GM18867 (cell line): ENCODE measurements around the gene ADPRM.
"Not testable (repeated sequence)": the region's sequence is repeated elsewhere in the genome, so short reads cannot be mapped to it uniquely, and the experiment has no call there.

Source experiments
- ATAC-seq: cut with Tn5 transposase; IDR thresholded peaks from one replicate; pipeline ENCODE4 v1.9.1; 2021; ENCODE audit warnings: mild to moderate bottlenecking, moderate library complexity; ENCODE audit not compliant: unreplicated experiment

ADPRM gene

GRCh38 chr17:10698096-10698818 is 863 bp downstream of the ADPRM start:
- ATAC-seq, result no peak

GRCh38 chr17:10699856-10700255 is 2.5 kb downstream of the ADPRM start:
- no peak for ATAC-seq

DNA sequence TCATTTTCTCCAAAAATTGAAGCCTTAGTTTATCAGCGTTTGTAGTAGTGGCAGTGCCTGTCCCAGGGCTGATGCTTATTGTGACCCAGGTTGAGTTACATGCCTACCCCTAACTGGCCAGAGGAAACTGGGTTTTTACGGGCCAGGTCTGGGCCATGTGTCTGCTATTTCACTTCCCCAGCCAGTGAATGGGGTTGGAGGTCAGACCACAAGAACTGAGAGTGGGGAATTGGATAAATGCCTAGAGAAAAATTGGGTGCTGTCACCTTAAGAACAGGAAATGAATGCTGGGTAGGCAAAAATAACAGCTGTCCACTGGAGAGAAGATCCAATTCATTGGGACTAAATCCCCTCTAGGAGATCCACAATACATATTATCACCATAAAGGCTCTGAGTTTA is 5.2 kb downstream of the ADPRM start:
- ATAC-seq, result no peak

DNA sequence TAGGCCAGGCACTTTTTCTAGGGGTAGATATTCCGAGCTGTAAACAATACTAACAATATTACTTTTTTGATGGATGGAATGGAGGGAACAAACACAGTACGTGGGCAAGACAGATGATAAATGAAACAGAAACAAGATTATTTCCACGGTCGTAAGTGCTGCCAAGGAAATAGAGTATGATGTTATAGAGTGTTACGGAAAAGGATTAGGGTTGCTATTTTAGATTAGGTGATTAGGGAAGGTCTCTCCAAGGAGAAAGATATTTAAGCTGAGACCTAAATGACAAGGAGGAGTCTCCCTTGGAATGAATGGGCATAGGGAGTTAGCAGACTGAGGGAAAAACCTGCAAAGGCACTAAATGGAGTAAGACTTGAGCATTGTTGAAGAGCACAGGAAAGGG is 8.3 kb downstream of the ADPRM start:
- no peak for ATAC-seq

GRCh38 chr17:10713318-10713717 is 15.9 kb downstream of the ADPRM start:
- ATAC-seq, result no peak

DNA sequence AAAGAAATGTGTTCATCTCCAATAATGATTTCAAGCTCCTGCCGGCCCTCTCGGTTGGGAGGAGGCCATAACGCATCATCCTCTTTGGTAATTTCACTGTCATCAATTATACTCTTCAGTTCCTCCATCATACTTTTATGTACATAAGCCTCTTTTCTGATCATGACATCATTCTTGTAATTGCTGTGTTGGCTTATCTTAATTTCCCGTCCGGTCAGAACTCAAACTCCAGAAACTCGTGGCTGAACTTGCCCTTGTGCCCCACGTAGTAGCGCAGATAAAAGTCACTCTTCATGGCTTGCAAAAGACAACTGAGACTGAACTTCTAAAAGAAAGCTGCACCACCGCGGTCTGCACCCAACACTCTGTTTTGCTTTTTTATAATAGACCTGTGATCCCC is 18.8 kb downstream of the ADPRM start:
- ATAC-seq, result no peak

- no peak for ATAC-seq
Observed at GRCh38 chr17:10718547-10718946, 21.2 kb downstream of the ADPRM start.

DNA sequence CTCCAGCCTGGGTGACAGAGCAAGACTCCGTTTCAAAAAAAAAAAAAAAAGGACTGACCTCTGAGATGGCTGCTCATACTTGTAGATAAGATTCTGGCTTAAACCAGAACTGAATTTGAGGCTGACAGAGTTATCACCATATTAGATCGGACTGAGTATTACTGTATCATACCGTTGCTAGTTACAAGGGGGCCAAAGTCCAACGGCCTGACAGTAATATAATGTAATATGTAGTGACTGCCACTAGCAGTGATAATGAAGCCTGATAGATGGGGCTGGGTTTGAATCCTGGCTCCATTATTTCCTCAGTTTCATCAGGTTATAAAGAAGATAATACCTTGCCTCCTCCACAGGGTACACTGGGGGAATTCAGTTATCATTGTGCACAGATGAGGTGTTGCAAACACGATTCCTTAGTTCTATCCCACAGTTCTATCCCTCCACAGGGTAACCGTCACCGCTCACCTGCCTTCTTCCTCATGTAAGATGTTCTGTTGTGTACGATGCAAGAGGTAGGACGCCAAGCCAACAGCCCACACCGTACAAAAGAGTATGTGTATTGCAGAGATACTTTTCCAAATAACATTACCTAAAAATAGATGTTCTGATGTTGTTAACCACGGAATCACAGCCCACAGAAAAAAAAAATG is 27.3 kb downstream of the ADPRM start:
- no peak for ATAC-seq

DNA sequence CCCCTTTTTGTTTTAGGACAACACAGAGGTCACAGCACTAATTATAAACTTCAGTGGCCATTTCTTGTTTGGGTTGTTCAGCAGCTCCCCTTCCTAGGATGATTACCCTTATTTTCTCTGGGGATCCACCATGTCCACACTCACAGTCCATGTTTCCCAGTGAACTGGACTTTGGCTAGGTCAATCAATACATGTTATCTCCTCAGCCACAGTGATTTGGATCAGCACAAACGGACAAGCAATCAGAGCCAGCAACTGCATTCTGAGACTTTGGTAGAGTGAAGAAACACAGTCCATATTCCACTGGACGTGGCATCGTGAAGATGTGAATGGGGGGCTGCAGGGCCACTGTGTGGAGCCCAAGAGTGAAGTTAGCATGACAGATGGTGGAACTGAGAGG is 27.9 kb downstream of the ADPRM start:
- ATAC-seq, result no peak

- ATAC-seq, result no peak
Observed at GRCh38 chr17:10726196-10726595, 28.8 kb downstream of the ADPRM start.

- ATAC-seq, result no peak
Observed at GRCh38 chr17:10727192-10727591, 29.8 kb downstream of the ADPRM start.

DNA sequence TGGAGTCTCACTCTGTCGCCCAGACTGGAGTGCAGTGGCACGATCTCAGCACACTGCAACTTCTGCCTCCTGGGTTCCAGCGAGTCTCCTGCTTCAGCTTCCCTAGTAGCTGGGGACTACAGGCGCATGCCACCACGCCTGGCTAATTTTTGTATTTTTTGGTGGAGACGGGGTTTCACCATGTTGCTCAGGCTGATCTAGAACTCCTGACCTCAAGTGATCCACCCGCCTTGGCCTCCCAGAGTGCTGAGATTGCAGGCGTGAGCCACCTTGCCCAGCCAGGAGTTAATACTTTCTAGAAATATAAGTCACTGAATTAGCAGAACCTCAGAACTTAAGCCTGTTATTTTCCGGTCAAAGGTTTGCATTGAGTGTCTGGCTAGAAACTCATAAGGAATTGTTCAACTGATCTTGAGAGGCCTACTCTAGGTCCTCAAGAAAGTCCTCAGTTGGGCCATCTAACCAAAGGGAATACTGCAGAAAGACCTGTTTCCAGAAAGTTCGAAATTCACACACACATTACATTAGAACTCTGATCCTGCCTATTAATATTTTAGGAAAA is 31.0 kb downstream of the ADPRM start:
- no peak for ATAC-seq

- peak; percentile 66 for ATAC-seq
Observed at GRCh38 chr17:10729334-10730193, 32.2 kb downstream of the ADPRM start, which contains the start of gene TMEM220. Gene TMEM220 (minus strand): TSS chr17:10730023. CDS start chr17:10729851, 172 bp downstream.

GRCh38 chr17:10730247-10730646 is 32.9 kb downstream of the ADPRM start:
- not testable (repeated sequence) for ATAC-seq

DNA sequence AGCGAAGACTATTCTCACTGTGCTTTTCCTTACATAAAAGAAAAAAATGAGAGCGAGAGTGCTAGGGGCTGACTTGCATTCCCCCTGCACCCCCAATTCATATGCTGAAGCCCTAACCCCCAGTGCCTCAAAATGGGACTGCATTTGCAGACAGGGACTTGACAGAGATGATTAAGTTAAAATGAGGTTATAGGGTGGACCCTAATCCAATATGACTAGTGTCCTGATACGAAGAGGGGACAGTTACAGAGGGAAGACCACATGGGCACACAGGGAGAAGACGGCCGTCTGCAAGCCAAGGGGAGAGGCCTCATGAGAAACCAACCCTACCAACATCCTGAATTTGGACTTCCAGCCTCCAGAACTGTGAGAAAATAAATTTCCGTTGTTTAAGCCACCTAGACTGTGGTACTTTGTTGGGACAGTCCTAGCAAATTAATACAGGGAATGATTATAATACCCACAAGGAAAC is 34.0 kb downstream of the ADPRM start:
- no peak for ATAC-seq

DNA sequence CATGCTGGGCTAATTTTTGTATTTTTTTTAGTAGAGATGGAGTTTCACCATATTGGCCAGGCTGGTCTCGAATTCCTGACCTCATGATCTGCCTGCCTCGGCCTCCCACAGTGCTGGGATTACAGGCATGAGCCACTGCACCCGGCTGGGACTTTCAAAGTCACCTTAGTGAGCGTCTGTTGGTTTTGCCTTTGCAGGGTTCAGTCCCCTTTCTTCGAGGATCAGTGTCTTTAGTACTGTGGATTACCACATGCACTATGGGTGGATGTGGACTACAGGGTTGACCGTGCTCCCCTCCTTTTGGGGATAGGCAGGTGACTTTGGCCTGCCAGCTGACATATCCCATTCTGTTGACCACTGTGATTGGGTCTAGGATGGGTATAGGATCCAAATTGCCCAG is 34.7 kb downstream of the ADPRM start:
- not testable (repeated sequence) for ATAC-seq

DNA sequence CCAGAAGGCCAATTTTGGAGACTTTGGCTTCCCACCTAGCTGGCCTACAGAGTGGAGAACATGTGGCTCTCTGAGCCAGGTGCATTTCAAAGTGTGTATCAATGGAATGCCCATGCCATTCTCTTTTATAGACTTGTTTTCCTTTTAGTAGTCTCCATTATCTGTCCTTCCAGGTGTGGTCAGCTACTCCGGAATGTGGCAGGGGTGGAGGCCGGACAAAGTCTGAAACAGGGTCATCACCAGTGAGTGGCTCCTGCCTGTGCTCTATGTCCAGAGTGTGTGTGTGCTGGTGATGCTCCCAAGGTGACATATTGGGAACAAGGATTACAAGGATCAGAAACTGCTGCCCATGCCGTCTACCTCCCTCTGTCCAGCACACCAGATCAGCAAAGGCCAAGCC is 36.3 kb downstream of the ADPRM start:
- no peak for ATAC-seq

DNA sequence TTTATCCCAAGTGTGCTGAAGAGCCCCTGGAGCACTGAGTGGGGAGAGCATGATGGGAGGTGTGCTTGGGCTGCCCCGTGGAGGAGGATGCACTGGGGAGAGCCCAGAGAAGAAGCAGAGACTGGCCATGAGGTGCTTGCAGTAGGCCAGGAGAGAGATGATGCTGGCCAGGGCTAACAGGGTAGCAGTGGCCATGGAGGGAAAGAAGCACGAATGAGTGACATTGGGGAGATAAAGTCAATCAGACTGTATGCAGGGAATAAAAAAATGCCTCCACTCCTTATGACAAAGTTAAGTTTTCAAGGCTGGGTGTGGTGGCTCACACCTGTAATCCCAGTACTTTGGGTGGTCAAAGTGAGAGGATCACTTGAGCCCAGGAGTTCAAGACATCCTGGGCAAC is 37.9 kb downstream of the ADPRM start:
- ATAC-seq, result no peak

GRCh38 chr17:10735821-10736220 is 38.4 kb downstream of the ADPRM start:
- no peak for ATAC-seq

GRCh38 chr17:10737168-10737622 is 39.8 kb downstream of the ADPRM start:
- ATAC-seq, result no peak

GRCh38 chr17:10737736-10738135 is 40.3 kb downstream of the ADPRM start:
- no peak for ATAC-seq
